ENCODE measurements around the gene TRAT1.
"Not testable (repeated sequence)": the region's sequence is repeated elsewhere in the genome, so short reads cannot be mapped to it uniquely, and the experiment has no call there.

TRAT1 gene, protein sequence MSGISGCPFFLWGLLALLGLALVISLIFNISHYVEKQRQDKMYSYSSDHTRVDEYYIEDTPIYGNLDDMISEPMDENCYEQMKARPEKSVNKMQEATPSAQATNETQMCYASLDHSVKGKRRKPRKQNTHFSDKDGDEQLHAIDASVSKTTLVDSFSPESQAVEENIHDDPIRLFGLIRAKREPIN

GRCh38 chr3:108822123-108822897, at the start of gene TRAT1:
Gene TRAT1 (plus strand): TSS chr3:108822786. CDS start chr3:108822928, 142 bp downstream.
- DNase-seq (ENCODE audit: low read depth): no peak

- no peak for DNase-seq (ENCODE audit: low read depth)
Observed at GRCh38 chr3:108775649-108776048, 46.9 kb upstream of the TRAT1 start.

GRCh38 chr3:108779496-108779895, 43.1 kb upstream of the TRAT1 start:
- no peak for DNase-seq (ENCODE audit: low read depth)

GRCh38 chr3:108780235-108780634, 42.4 kb upstream of the TRAT1 start:
- DNase-seq (ENCODE audit: low read depth): no peak

- no peak for DNase-seq (ENCODE audit: low read depth)
Observed at GRCh38 chr3:108791473-108791872, 31.1 kb upstream of the TRAT1 start.

DNA sequence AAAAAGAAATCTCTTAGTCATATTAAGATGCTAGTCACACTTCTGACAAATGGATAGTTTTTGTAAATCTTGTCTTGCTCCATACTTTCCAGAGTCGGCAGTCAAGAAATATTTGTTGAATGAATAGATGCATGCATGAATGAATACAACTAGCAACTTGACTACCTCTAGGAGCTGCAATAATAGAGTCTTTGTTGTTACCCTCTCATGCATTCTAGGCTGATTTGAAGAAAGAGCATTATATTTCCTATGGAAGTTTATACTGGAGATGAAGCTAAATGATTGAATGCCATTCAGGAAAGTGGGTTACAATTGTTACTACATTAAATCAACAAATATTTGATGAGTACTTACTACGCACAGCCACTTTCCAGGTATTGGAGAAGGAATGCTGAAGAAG, 18.1 kb upstream of the TRAT1 start:
- no peak for DNase-seq (ENCODE audit: low read depth)

GRCh38 chr3:108804966-108805365, 17.6 kb upstream of the TRAT1 start:
- DNase-seq (ENCODE audit: low read depth): no peak

DNA sequence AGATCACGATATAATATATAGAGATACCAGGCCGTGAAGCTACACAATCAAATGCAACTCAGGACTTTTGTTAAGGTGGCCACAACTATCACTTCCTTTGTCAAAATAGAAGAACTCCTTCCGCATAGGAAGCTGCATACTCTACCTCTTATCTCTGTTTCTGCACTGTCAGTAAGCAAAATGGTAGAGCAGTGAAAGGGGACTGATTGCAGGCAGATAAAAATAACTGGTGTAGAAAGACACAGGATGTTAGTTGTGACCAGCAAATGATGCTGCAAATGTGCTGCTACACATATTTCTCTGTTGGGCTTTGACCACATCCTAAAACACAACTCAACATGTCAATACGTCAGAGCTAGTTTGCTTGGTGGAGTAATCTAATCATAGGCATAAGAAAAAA, 16.3 kb upstream of the TRAT1 start:
- no peak for DNase-seq (ENCODE audit: low read depth)

GRCh38 chr3:108818404-108818803, 4.2 kb upstream of the TRAT1 start:
- DNase-seq (ENCODE audit: low read depth): peak; percentile 23

- no peak for DNase-seq (ENCODE audit: low read depth)
Observed at GRCh38 chr3:108820586-108820985, 2.0 kb upstream of the TRAT1 start.

DNA sequence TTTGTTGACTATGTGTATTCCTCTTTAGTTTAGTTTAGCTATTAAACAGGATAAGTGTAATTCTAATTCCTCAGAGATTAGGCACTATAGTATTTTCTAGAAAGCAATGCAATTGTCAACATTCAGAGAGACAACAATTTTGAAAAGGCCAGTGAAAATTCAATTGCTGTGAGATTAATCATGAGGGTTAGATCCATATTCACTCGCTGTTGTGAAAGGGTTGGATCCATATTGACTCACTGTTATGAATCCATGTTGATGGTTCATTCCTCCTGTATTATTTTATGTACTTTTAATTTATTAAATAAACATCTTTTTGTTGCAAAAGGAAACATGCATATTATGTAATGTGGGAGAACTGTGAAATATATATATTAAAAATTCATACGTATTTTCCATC, 641 bp downstream of the TRAT1 start:
- DNase-seq (ENCODE audit: low read depth): no peak

DNA sequence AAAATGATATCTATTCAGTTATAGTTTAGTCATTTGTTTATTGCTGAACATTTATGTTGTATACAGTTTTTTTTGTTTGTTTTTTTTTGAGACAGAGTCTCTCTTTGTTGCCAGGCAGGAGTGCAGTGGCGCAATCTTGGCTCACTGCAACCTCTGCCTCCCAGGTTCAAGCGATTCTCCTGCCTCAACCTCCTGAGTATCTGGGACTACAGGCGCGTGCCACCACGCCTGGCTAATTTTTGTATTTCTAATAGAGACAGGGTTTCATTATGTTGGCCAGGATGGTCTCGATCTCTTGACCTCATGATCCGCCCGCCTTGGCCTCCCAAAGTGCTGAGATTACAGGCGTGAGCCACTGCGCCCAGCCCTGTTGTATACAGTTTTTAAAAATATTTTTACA, 1.2 kb downstream of the TRAT1 start:
- DNase-seq (ENCODE audit: low read depth): not testable (repeated sequence)

DNA sequence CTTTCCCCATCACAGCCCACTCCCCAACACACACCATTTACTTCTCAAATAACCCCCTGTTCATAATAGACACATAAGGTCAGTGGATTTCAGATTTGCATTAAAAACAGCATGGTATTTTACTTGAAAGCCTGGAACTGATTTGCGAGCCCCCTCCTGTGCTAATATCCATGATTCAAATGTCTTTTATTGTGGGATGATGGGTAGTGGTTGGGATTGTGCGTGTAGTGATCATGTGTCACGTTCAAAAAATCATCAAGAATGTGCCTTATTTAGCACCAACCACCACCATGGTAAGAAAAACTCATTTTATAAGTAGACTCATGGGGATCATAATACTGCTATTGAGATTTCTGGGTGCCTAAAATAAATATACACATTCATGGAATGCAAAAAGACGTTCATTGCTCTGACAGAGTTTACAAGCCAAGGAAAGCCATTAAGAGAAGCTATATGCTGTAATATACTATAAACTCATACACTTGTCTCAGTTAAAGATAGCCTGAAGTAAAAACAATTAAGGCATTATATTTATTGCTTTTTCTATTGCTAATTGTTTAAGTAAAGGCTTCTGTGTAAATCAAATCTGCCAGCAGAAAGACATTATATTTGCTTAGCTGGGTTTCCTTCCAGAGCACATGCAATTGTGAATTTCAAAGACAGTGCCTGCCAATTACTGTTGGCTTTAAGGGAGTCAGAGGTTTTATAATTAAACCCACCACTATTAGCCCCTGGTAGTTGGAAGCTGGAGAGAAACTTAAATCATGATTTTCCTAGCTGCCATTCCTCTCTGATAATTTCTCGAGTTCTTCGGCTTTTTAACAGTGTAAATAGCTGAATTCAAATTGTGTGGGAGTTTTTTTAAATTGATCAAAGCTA, 4.0 kb downstream of the TRAT1 start:
- no peak for DNase-seq (ENCODE audit: low read depth)

DNA sequence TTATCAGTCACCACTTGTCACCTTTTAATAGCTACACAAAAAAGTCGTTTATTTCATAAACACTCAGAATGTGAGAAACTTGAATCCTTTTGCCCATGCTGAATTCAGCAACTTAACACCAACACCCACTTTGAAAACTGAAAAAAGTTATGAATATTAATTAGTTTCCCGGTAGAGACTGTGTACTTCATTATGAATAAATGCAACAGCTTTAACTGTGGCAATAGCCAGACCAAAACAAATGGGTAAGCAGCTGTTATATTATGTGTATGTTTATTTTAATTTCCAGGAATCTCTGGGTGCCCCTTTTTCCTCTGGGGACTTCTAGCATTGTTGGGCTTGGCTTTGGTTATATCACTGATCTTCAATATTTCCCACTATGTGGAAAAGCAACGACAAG, 7.8 kb downstream of the TRAT1 start:
- no peak for DNase-seq (ENCODE audit: low read depth)

- DNase-seq (ENCODE audit: low read depth): no peak
Observed at GRCh38 chr3:108830991-108831614, 8.5 kb downstream of the TRAT1 start.

GRCh38 chr3:108833611-108834010, 11.0 kb downstream of the TRAT1 start:
- DNase-seq (ENCODE audit: low read depth): no peak

DNA sequence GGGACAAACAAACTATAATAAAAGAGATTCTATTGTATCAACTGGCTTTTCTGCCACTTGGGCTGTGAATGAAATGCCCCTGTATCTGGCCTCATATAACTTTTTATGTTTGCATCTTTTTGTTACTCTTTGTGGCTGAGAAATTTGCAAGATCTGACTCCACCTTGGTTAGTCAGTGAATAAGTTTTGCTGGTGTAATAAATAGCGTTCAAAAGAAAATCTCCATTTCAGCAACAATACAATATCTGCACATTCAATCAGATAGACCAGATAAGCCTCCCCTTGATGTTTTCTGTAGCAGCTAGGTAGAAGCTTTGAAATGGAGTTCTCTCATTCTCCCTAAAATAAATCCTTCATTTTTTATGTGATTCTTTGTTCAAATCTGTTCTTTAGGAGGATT, 12.0 kb downstream of the TRAT1 start:
- DNase-seq (ENCODE audit: low read depth): no peak

DNA sequence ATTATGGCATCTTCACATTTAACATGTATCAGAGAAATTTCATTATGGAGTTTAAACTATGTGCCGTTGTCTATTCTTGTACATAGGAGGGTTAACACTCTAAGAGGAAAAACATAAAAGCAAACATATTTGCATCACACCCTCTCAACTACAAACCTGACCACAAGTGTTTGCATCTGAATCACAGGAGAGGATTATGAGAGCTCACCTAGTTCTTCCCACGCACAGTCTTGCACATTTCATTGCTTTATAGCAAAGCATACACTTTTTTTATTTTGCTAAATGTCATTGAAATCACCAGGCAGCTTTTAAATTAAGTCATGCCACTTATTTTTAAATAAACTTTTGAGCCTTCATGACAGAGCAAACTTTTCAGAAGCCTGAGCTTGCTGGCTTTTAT, 12.5 kb downstream of the TRAT1 start:
- no peak for DNase-seq (ENCODE audit: low read depth)

DNA sequence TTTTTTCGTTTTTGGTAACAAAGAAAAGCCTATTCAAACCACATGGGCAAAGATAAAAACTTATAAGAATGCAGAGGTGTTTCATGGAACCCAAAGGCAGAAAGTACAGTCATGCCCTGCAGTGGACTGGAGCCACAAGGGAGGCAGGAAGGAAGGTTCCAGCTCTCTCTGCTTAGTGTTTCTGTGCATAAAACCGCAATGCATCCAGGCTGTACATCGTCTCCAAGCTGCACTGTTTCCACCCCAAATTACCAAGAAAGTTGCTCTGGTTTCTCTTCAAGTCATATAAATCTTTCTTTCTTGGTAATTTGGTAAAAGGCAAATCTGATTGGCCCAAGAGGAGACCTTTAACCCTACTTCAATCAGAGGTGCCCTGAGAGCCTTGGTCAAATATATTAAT, 15.8 kb downstream of the TRAT1 start:
- DNase-seq (ENCODE audit: low read depth): no peak

DNA sequence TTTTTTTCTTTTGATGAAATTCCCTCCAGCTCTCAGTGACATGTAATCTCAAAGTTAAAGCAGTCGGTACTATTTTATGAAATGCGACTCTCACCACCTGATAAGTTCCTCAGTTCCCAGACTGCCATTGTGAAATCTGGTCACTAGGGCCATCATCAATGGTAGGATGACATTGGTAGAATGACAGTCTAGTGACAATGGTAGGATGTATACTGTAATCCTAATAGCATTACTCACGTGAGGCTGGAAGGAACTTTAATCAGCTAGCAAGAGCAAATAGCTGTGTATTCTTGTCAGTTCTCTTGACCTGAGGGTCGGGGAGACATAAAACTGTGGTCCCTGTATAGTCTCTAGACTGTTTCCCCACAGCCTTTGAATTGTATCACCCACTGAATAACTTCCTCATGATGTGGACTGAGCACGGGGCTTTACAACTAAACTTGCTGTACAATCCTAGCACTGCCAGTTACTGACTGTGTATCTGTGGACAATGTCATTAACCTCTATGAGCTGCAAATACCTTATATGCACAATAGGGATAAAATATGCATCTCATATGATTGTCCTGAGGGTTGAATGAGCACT, 23.2 kb downstream of the TRAT1 start:
- DNase-seq (ENCODE audit: low read depth): no peak

DNA sequence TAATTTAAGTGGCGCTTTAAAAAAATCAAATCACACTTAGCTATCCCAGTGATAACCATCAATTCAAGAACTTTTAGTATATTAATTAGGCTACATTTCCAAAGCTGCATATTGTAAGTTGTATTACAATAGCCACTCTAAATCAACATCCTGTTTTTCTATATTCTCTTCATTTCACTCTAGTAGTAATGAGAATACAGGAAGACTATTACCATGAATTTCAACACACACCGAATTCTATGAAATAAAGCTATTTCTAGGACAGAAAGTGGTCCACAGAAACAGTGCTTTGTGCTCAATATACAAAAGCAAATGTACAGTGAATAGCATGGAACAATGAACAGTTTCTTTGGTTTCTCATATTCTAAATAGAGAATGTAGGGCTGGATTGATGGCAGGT, 24.6 kb downstream of the TRAT1 start:
- no peak for DNase-seq (ENCODE audit: low read depth)

DNA sequence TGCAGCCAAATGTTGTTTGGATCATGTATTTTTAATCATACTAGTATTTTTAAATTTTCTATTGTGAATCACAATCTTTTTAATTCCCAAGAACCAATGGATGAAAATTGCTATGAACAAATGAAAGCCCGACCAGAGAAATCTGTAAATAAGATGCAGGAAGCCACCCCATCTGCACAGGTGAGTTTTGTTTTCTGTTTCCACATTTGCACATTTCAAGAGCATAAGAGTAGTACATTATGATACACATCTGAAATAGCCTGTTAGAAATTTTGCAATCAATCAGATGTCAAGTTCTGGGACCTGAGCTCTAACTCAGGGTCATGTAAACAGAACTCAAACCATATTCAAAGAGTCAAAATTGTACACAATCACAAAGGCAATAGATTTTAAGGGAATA, 26.5 kb downstream of the TRAT1 start:
- DNase-seq (ENCODE audit: low read depth): no peak
